Measurements from ENCODE around the gene AGPAT3.

AGPAT3 gene

GRCh38 chr21:44024887-44025353, 159.9 kb downstream of the AGPAT3 start:
- DNase-seq: no peak
- Mint-ChIP-seq H3K9me3 (peaks cover 6% of the 10 kb centered on the region), H3K27me3 (ENCODE audit: low read depth, poor library complexity) (no peaks in the 10 kb centered on the region), H3K4me3 (no peak overlapping the region), H3K36me3 (ENCODE audit: low read depth) (peaks cover 22% of the 10 kb centered on the region), H3K4me1 (peaks cover 31% of the 10 kb centered on the region), H3K27ac (no peak overlapping the region)
- TF ChIP-seq CTCF (IDR thresholded peaks at IDR 0.05): no peak

GRCh38 chr21:44027607-44028286, 162.7 kb downstream of the AGPAT3 start:
- H3K4me3 Mint-ChIP-seq: no peak overlapping the region
- no peak overlapping the region for H3K27ac Mint-ChIP-seq
- peaks cover 6% of the 10 kb centered on the region for H3K9me3 Mint-ChIP-seq
- DNase-seq: no peak
- H3K4me1 Mint-ChIP-seq: peaks cover 18% of the 10 kb centered on the region
- TF ChIP-seq CTCF (IDR thresholded peaks at IDR 0.05): no peak
- no peaks in the 10 kb centered on the region for H3K27me3 Mint-ChIP-seq (ENCODE audit: low read depth, poor library complexity)
- H3K36me3 Mint-ChIP-seq (ENCODE audit: low read depth): peaks cover 26% of the 10 kb centered on the region

- no peak for TF ChIP-seq CTCF (IDR thresholded peaks at IDR 0.05)
- no peaks in the 10 kb centered on the region for H3K27me3 Mint-ChIP-seq (ENCODE audit: low read depth, poor library complexity)
- H3K27ac Mint-ChIP-seq: peak overlapping the region; percentile 16
- no peak for DNase-seq
- H3K4me3 Mint-ChIP-seq: no peak overlapping the region
- peaks cover 18% of the 10 kb centered on the region for H3K4me1 Mint-ChIP-seq
- H3K36me3 Mint-ChIP-seq (ENCODE audit: low read depth): peaks cover 30% of the 10 kb centered on the region
- peaks cover 6% of the 10 kb centered on the region for H3K9me3 Mint-ChIP-seq
These were observed 163.2 kb downstream of the AGPAT3 start for GRCh38 chr21:44028287-44028659.

GRCh38 chr21:44029460-44030087, 164.6 kb downstream of the AGPAT3 start:
- TF ChIP-seq CTCF (IDR thresholded peaks at IDR 0.05): no peak
- Mint-ChIP-seq H3K27ac (no peak overlapping the region), H3K9me3 (peaks cover 6% of the 10 kb centered on the region)

GRCh38 chr21:44035244-44035643, 170.2 kb downstream of the AGPAT3 start:
- no peaks in the 10 kb centered on the region for H3K27me3 Mint-ChIP-seq (ENCODE audit: low read depth, poor library complexity)
- H3K36me3 Mint-ChIP-seq (ENCODE audit: low read depth): peaks cover 47% of the 10 kb centered on the region
- H3K4me1 Mint-ChIP-seq: no peaks in the 10 kb centered on the region
- no peak overlapping the region for H3K4me3 Mint-ChIP-seq
- H3K27ac Mint-ChIP-seq: peak overlapping the region; percentile 20
- no peak for DNase-seq
- H3K9me3 Mint-ChIP-seq: no peaks in the 10 kb centered on the region
- TF ChIP-seq CTCF (IDR thresholded peaks at IDR 0.05): no peak

More at GRCh38 chr21:44029460-44030087, 164.6 kb downstream of the AGPAT3 start:
- no peak for DNase-seq
- no peak overlapping the region for H3K4me3 Mint-ChIP-seq
- H3K36me3 Mint-ChIP-seq (ENCODE audit: low read depth): peaks cover 41% of the 10 kb centered on the region
- peaks cover 17% of the 10 kb centered on the region for H3K4me1 Mint-ChIP-seq
- H3K27me3 Mint-ChIP-seq (ENCODE audit: low read depth, poor library complexity): no peaks in the 10 kb centered on the region
